Putamen (tissue), 1 donor: ENCODE data around the gene FAM199X.
"Not testable (repeated sequence)": the region's sequence is repeated elsewhere in the genome, so short reads cannot be mapped to it uniquely, and the experiment has no call there.

Source experiments
- DNase-seq: peaks from one replicate; pipeline ENCODE4 v3.0.0-alpha.2; 2016; ENCODE audit warnings: low spot score

FAM199X gene

GRCh38 chrX:104189837-104190236, 23.6 kb downstream of the FAM199X start:
- DNase-seq, result no peak

DNA sequence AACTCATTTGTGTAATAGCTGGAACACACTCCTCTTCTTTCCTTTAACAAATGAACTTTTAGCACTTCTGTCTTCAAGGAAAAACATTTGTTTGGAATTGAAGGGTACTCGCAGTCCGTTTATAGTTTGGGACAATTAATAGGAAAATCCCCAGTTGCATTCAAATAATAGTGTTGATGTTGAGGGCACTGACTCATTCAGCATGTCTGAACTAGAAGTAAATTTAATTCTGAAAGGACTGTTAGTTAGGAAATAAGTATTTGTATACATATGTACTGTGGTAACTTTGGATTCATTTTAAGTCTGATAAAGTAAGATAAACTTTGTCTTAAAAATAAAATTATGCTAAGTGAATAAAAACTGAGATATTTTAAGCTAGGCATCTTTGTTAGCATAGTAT, 27.2 kb downstream of the FAM199X start:
- no peak for DNase-seq

- DNase-seq, result no peak
These were observed 28.8 kb downstream of the FAM199X start for GRCh38 chrX:104195013-104195412.

GRCh38 chrX:104195489-104196084, 29.3 kb downstream of the FAM199X start:
- DNase-seq, result no peak

- no peak for DNase-seq
These were observed 39.3 kb downstream of the FAM199X start for GRCh38 chrX:104205548-104205947.

GRCh38 chrX:104211187-104211586, 44.9 kb downstream of the FAM199X start:
- no peak for DNase-seq

DNA sequence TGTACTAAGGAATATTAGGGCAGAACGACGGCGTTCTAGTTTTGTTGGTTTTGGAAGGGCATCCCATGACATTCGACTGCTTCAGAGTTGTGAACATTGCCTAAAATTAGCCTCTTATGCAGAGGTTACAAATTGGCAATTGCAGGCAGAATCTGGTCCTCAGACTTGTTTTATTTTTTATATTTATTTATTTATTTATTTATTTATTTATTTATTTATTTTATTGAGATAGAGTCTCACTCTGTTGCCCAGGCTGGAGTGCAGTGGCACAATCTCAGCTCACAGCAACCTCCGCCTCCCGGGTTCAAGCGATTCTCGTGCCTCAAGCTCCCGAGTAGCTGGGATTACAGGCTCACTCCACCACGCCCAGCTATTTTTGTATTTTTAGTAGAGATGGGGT, 63.8 kb downstream of the FAM199X start:
- DNase-seq, result not testable (repeated sequence)
